ENCODE measurements around the gene WNT7B.

DNA sequence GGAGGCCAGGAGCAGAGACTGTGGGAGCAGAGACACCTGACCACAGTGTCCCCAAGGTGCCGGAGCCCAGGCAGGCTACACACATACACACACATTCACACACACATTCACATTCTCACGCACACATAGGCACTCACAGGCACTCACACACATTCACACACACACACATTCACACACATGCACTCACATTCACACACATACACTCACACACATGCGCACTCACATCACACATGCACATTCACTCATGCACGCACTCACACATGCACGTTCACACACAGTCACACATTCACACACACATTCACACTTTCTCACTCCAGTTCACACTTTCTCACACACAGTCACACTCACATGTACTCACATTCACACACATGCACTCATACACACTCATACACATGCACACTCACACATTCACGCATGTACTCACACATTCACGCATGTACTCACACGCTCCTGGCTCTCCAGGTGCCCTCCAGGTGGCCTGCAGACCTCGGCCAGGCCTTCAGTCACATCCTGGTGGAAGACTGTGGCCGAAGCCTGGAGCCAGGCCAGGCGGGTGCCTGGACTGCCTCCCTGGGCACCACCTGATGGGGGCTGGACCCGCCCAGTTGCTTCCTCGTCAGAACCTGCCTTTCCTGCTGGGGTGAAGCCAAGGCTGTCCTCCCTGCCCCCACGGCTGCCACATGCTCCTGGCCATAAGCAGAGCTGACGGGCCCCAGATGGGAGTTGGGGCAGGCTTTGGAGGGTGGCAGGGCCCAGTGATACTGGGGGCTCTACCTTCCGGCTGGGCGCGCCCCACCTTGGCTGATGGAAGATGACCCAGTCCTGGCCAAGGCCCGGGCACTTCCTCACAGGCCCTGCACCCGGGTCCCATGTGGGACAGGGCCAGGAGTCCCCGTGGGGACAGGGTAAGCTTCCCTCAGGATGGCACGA, 89.5 kb downstream of the WNT7B start:
- TF ChIP-seq CTCF (IDR thresholded peaks at IDR 0.05): no peak
- no peak for TF ChIP-seq EZH2phosphoT487 (IDR thresholded peaks at IDR 0.05)

All from neural progenitor cell (in vitro differentiated cells).